HG02840 (cell line): ENCODE measurements around the gene MAN1C1.

Experiments used
- ATAC-seq: cut with Tn5 transposase; IDR thresholded peaks from one replicate; pipeline ENCODE4 v1.9.1; 2021; ENCODE audit warnings: mild to moderate bottlenecking, moderate library complexity, moderate number of reproducible peaks; ENCODE audit not compliant: unreplicated experiment, low FRiP score

The MAN1C1 gene

GRCh38 chr1:25792115-25792514 is 175.5 kb downstream of the MAN1C1 start:
- ATAC-seq, result no peak

- no peak for ATAC-seq
Observed at GRCh38 chr1:25793585-25794170, 177.1 kb downstream of the MAN1C1 start.

GRCh38 chr1:25794325-25794724 is 177.7 kb downstream of the MAN1C1 start:
- ATAC-seq, result no peak

GRCh38 chr1:25795211-25795610 is 178.6 kb downstream of the MAN1C1 start:
- ATAC-seq, result no peak

GRCh38 chr1:25795946-25796810 is 179.6 kb downstream of the MAN1C1 start:
- ATAC-seq, result no peak

DNA sequence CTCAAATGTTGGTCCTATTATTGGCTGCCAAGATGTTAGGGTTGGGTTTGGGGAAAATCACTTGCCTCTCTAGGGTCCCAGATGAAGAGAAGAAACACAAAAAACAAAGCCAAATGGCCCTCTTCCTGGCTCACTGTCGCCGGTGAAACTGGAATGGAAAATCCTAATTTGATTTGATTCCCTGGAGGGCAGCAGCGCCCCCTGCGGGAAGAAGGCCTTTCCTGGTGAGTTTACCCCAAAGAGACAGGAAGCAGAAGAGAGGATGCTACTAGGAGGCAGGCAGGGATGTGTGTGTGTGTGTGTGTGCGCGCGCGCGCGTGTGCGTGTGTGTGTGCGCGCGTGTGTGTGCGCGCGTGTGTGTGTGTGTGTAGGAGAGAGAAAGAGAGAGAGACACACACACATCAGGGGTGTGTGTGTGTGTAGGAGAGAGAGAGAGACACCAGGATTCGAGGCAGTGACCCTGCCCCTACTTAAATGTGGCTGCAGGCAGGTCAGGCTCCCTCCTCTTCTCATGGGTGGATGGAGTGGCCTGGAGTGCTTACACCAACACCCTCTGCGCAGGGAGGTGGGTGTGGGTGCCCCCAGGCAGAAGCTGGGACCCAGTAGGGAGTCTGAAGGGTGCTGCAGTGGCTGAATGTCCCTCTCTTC is 180.3 kb downstream of the MAN1C1 start:
- no peak for ATAC-seq

GRCh38 chr1:25797939-25798338 is 181.3 kb downstream of the MAN1C1 start:
- ATAC-seq, result no peak

DNA sequence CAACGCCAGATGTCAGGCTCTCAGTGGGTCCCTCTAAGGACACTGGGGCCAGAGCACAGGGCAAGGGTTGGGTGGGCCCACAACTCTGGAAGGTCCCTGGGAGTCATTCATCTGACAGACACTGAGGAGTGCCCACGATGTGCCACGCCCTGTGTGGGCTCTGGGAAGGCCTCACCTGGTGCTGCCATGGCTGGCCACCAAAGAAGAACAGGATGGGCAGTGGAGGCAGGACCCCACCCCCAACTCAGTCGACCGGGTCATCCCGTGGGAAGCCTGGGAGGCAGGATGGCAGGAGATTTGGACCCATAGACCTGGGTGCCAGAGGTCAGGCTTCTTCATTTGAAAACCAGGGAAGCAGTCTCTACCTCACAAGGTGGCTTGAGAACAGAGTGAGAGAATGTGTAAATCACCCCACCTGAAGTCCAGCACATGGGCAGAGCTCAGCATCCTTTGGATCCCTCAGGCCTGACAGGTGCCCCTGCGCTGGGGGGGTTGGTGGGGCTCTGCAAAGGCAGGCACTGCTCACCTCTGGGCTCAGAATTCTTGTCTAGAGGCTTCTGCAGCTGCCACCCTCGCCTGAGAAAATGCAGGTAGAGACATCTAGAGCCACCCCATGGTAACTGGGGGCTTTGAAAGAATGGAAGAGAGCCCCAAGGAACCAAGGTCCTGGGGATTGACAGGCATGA is 182.2 kb downstream of the MAN1C1 start:
- ATAC-seq, result no peak

DNA sequence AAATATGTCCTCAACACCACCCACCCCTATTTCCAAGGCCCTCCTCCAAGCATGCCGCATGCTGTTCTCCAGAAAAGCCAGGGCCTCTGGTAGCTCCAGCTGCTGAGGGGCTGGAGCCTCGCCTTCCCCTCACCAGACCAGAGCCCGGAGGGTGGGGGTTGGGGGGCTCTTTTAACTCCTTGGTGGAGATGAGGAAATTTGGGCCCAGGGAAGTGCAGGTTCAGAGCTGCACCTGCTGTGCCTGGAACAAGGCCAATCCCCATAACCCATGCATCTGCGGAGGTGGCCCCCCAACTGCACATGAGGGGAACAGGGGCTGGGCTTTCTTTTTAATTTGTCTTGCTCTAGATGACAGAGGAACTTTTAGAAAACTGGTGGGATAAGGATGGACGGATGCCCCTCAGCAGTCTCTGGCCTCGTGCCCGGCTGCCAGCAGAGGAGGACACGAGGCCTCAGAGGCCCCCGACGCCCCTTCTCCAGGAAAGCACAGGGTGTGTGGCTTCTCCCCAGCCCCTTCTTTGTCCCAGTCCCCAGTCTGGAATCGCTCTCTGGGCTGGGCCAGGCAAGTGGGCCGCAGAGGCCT is 182.9 kb downstream of the MAN1C1 start:
- ATAC-seq, result no peak

DNA sequence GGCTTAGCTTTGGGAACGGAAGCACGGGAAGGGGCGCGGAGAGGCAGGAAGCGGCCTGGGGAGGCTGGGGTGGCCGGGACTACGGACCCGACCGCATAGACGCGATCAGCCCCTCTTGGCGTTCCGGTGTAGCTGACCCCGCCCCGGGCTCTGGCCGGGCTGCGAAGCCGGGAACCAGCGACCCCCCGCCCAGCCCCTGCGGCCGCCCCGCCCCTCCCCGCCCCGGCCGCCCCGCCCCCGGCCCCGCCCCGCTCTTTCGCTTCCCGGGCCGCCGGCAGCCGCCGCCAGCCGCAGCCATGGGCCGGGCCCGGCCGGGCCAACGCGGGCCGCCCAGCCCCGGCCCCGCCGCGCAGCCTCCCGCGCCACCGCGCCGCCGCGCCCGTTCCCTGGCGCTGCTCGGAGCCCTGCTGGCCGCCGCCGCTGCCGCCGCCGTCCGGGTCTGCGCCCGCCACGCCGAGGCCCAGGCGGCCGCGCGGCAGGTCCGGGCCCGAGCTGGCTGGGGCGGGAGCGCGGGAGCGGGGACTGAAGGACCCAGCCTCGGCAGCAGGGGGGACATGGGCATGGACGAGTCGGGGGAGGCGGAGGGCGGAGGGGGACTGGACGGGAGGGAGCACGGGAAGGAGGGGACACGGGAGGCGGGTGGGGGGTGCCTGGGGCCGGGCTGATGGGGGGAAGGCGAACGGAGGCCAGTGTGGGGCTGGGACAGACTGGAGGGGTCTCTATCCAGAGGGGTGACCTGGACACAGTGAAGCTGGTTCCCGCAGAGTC is 183.5 kb downstream of the MAN1C1 start, which contains the start of gene SELENON:
TSS of gene SELENON (plus strand) at position 259 of the 768 bp plus-strand sequence. CDS start at position 297, 38 bp downstream.
- ATAC-seq, result no peak

DNA sequence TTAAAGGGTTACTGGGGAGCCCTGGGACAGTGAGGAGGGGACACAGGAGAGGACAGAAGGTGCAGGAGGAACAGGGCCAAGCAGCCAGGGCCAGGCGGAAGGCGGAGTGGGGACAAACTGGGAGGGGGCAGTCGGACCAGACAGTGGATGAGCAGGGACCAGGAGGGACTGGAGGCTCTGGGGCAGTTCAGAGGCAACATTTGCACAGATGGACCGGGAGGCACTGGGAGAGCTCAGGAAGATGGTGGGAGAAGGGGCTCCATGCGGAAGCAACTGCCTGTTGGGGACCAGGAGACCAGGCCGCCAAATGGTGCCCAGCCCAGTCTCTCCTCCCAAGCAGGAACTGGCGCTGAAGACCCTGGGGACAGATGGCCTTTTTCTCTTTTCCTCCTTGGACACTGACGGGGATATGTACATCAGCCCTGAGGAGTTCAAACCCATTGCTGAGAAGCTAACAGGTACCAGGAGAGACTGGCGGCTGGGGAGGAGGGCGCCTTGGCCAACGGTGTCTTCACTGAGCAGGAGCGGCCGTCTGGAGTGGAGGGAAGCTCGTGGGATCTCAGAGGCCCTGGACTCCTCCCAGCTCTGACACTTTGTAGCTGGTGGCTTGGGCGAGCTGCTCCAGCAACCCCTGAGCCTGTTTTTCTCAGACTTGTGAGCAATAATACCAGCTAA is 184.2 kb downstream of the MAN1C1 start:
- no peak for ATAC-seq

GRCh38 chr1:25802915-25803314 is 186.3 kb downstream of the MAN1C1 start:
- no peak for ATAC-seq

- ATAC-seq, result no peak
Observed at GRCh38 chr1:25803368-25803767, 186.8 kb downstream of the MAN1C1 start.

GRCh38 chr1:25804244-25804963 is 187.8 kb downstream of the MAN1C1 start:
- no peak for ATAC-seq

DNA sequence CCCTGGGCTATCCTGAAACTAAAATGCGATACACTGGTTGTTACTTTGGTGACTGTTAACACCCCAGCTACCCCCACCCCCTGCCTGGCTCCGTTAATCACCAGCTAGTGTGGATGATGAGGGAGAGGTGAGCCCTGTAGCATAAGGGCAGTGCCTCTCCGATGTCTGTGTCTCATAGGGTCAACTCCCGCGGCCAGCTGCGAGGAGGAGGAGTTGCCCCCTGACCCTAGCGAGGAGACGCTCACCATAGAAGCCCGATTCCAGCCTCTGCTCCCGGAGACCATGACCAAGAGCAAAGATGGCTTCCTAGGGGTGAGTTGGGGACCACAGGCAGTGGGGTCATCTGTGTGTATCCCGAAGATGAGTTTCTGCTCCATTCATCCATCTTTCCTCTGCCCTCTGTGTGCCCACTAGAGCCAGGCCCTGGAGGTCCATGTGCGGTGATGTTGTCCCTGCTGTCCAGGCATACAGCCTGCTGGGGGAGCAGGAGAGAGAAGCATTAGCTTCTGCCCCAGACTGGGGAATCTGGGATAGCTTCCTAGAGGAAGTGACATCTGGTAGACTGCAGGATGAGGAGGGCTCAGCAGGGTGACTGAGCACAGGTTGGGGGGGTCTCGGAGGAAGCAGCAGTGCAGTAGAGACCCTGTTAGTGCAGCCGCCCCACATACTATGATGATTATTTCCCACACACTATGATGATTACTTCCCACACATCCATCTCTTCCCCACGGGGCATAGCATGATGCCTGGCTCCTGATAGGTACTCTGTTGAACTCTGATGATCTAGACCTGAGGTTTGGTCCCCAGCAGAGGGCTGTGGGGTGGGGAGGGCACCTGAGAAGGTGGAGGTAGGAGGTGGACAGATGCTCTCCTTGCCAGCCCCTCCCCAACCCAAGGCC is 188.6 kb downstream of the MAN1C1 start:
- no peak for ATAC-seq

DNA sequence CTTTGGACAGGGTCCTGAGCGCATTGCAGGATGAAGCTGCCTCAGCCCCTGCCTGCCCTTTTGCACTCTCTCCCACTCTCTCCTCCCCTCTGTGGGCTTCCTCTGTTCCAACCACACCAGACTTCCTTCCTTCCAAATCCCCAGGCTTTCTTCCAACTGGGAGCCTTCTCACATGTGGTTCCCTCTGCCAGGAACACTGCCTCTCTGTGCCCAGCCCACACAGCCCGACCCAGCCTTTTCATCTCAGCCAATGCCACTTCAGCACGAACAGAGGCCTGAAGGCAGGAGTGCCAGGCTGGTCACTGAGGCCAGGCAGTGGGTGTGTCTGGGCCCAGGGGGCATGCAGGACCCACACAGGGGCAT is 189.3 kb downstream of the MAN1C1 start:
- no peak for ATAC-seq

DNA sequence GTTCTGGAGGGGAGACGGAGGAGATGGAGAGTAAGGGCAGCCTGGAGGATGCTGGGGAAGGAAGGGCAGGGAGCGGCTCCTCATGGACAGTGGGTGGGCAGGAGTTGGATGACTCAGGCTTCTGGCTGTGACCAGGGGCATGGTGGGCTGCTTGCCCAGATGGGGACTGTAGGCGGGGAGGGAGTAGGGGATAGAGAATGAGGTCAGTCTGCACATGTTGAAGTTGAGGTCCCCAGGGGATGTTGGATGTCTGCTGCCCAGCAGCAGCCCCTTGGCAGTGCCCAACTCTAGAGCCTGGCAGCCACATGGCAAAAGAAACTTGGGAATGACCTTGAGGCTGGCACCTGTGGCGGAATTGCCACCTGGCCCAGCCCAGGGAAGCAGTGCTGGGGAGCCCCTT is 189.8 kb downstream of the MAN1C1 start:
- ATAC-seq, result no peak
